SK-N-SH (cell line): ENCODE data around the gene DLG4. TPM values are rescaled to one million over a fixed set of nuclear protein-coding genes. Genes with fewer than 3 reads are reported as not detected.
A peak's percentile ranks its signal among the peaks of the same experiment; 100 is the strongest.

ENCODE experiments used
- CTCF ChIA-PET: fragments of 300-600, 350-600 bp; formaldehyde crosslinking; extraction: SDS; loops from one replicate; lab custom pipeline; 2021; lab: Yijun Ruan, JAX
- POLR2A ChIA-PET: fragments of 350-600 bp; sonication (Branson Sonifier 250); formaldehyde crosslinking; extraction: SDS; loops from one replicate; lab custom pipeline; 2020; ENCODE audit warnings: antibody characterized with exemption, inconsistent platforms; lab: Yijun Ruan, JAX
- DNase-seq: peaks from one replicate; pipeline ENCODE4 v3.0.0; 2012
- H2AFZ ChIP-seq: fragments of 200-600 bp; sonication (generic); 2 replicates; pipeline ENCODE4 v1.8.1; 2016; ENCODE audit warnings: antibody characterized with exemption, mild to moderate bottlenecking, low read depth
- H3F3A ChIP-seq: fragments of 200-600 bp; sonication (generic); replicated peaks from 2 replicates; pipeline ENCODE3; 2016; ENCODE audit warnings: antibody characterized with exemption, mild to moderate bottlenecking; ENCODE audit not compliant: insufficient read depth
- H3K27ac ChIP-seq, 2 experiments: fragments of 200-500 bp in 1 of 2; fragments of 200-600 bp in 1 of 2; sonication (Bioruptor generic) in 1 of 2; sonication (generic), shearing (Covaris generic) in 1 of 2; 2 replicates each; pipeline versions ENCODE4 v1.5.1 to v1.6.1; 2014 to 2016; ENCODE audit warnings: low read depth in 2 of 2, inconsistent platforms in 1 of 2, low read length in 1 of 2, mild to moderate bottlenecking in 1 of 2, mixed read lengths in 1 of 2
- H3K27me3 ChIP-seq: fragments of 200-600 bp; sonication (generic), shearing (Covaris generic); 2 replicates; pipeline ENCODE4 v1.6.1; 2016; ENCODE audit warnings: mixed run types; ENCODE audit not compliant: insufficient read depth
- H3K36me3 ChIP-seq, 2 experiments: fragments of 200-500 bp in 1 of 2; fragments of 200-600 bp in 1 of 2; sonication (Bioruptor generic) in 1 of 2; sonication (generic) in 1 of 2; replicated peaks in 1 of 2; 2 replicates each; pipeline versions ENCODE3 to v1.5.1; 2014 to 2016; ENCODE audit warnings: low read length in 1 of 2, mild to moderate bottlenecking in 1 of 2; ENCODE audit not compliant: insufficient read depth in 2 of 2, control insufficient read depth in 1 of 2
- H3K4me1 ChIP-seq, 2 experiments: fragments of 200-500 bp in 1 of 2; fragments of 200-600 bp in 1 of 2; sonication (Bioruptor generic) in 1 of 2; sonication (generic), shearing (Covaris generic) in 1 of 2; 2 replicates each; pipeline versions ENCODE4 v1.5.1 to v1.6.1; 2014 to 2016; ENCODE audit warnings: low read depth in 1 of 2, low read length in 1 of 2, mixed run types in 1 of 2; ENCODE audit not compliant: insufficient read depth in 2 of 2, control insufficient read depth in 1 of 2
- H3K4me2 ChIP-seq: fragments of 200-600 bp; sonication (generic), shearing (Covaris generic); 2 replicates; pipeline ENCODE4 v1.6.1; 2017; ENCODE audit warnings: mixed run types
- H3K4me3 ChIP-seq, 2 experiments: fragments of 200-500 bp in 1 of 2; fragments of 200-600 bp in 1 of 2; sonication (Bioruptor generic) in 1 of 2; sonication (generic), shearing (Covaris generic) in 1 of 2; 2 replicates each; pipeline versions ENCODE4 v1.5.1 to v1.8.1; 2014 to 2016; ENCODE audit warnings: low read depth in 2 of 2, inconsistent platforms in 1 of 2, low read length in 1 of 2, mild to moderate bottlenecking in 1 of 2, mixed read lengths in 1 of 2, moderate library complexity in 1 of 2
- H3K79me2 ChIP-seq: fragments of 200-600 bp; sonication (generic); 2 replicates; pipeline ENCODE4 v1.8.1; 2017; ENCODE audit warnings: mild to moderate bottlenecking; ENCODE audit not compliant: insufficient read depth
- H3K9ac ChIP-seq: fragments of 200-600 bp; sonication (generic); 2 replicates; pipeline ENCODE4 v1.6.1; 2017; ENCODE audit warnings: mixed run types
- H3K9me2 ChIP-seq: fragments of 200-600 bp; sonication (generic); 2 replicates; pipeline ENCODE4 v1.6.1; 2017; ENCODE audit warnings: mixed run types
- H3K9me3 ChIP-seq: fragments of 200-600 bp; sonication (generic); 2 replicates; pipeline ENCODE4 v1.6.1; 2017; ENCODE audit warnings: mixed run types, mild to moderate bottlenecking, moderate library complexity
- H4K20me1 ChIP-seq: fragments of 200-600 bp; sonication (generic); 2 replicates; pipeline ENCODE4 v1.6.1; 2017; ENCODE audit warnings: mild to moderate bottlenecking, mixed run types; ENCODE audit not compliant: insufficient read depth
- CHD2 ChIP-seq: fragments of 150-350 bp; IDR thresholded peaks from 2 replicates; pipeline ENCODE4 v1.6.1; 2018; ENCODE audit warnings: low read length; ENCODE audit not compliant: partially characterized antibody
- CTCF ChIP-seq: fragments of 200-600 bp; sonication (generic); IDR thresholded peaks from 2 replicates; pipeline ENCODE4 v1.6.1; 2017; ENCODE audit warnings: antibody characterized with exemption, mild to moderate bottlenecking, moderate library complexity
- EP300 ChIP-seq, 2 experiments: IDR thresholded peaks; 2 replicates each; pipeline versions ENCODE4 v1.4.0 to v1.6.1; 2012; ENCODE audit warnings: borderline replicate concordance in 1 of 2, low read depth in 1 of 2, low read length in 1 of 2
- FOXJ3 ChIP-seq: sonication (generic); formaldehyde crosslinking; IDR thresholded peaks from 2 replicates; pipeline ENCODE4 v1.5.1; 2020; ENCODE audit warnings: mild to moderate bottlenecking, missing genetic modification reagents
- GABPA ChIP-seq: IDR thresholded peaks from 2 replicates; pipeline ENCODE4 v1.4.0; 2012; ENCODE audit warnings: low read depth, mild to moderate bottlenecking
- MAX ChIP-seq: IDR thresholded peaks from 2 replicates; pipeline ENCODE4 v1.4.0; 2012; ENCODE audit warnings: low read depth
- POLR2AphosphoS5 ChIP-seq: IDR thresholded peaks from 2 replicates; pipeline ENCODE4 v1.6.1; 2012; ENCODE audit warnings: low read depth, low read length
- RAD21 ChIP-seq: IDR thresholded peaks from 2 replicates; pipeline ENCODE4 v1.6.1; 2012; ENCODE audit warnings: mild to moderate bottlenecking, low read length
- SIN3A ChIP-seq: IDR thresholded peaks from 2 replicates; pipeline ENCODE4 v1.6.1; 2012; ENCODE audit warnings: low read depth, mild to moderate bottlenecking, low read length, moderate library complexity, borderline replicate concordance
- ZBTB33 ChIP-seq: IDR thresholded peaks from 2 replicates; pipeline ENCODE4 v1.4.0; 2012; ENCODE audit warnings: low read depth, borderline replicate concordance
- WGBS: methylation state at CpG from one replicate; pipeline ENCODE4 v1.1.6; 2017; ENCODE audit warnings: low lambda C conversion rate; 5-methylcytosine and 5-hydroxymethylcytosine counted together
- polyA plus RNA-seq, 3 experiments: library from polyadenylated mRNA; depleted of rRNA; stranded (reverse); fragments of >200 nt; gene quantifications; 2 replicates each; pipeline ENCODE4 v1.2.3, GENCODE V29; 2012

Gene DLG4
- polyA plus RNA-seq, 1 of the 3 experiments (the other 2 are of a cell fraction) = 30.5 TPM

- no peak for TF ChIP-seq SIN3A
Observed at GRCh38 chr17:7218758-7219157, 878 bp downstream of the DLG4 start (continued).

GRCh38 chr17:7218166-7218565, 1.5 kb downstream of the DLG4 start:
- Histone ChIP-seq H3K9ac (peak overlapping the region; percentile 54; the same call in 1 of the 2 replicates), H3K4me3 (peak overlapping the region; percentile 57 to 61; a peak in 2 of 4 replicates), H3K4me1 (peaks cover 20 to 65% of the 10 kb centered on the region in 2 experiments; a peak in 3 of 4 replicates), H2AFZ (no peak overlapping the region), H3K27ac (peak overlapping the region; percentile 55 to 64; a peak in 2 of 4 replicates), H3K36me3 (peaks cover 12 to 17% of the 10 kb centered on the region in 2 experiments), H4K20me1 (peaks cover 11% of the 10 kb centered on the region), H3K9me3 (no peaks in the 10 kb centered on the region), H3K79me2 (peaks cover 50% of the 10 kb centered on the region), H3F3A (peaks cover 55% of the 10 kb centered on the region), H3K9me2 (no peaks in the 10 kb centered on the region), H3K27me3 (no peaks in the 10 kb centered on the region), H3K4me2 (peak overlapping the region; percentile 71)
- TF ChIP-seq RAD21 = no peak
- TF ChIP-seq ZBTB33 = no peak
- TF ChIP-seq GABPA = no peak
- no peak for TF ChIP-seq MAX
- no peak for TF ChIP-seq EP300 (IDR thresholded peaks at IDR 0.05; ENCODE audit: borderline replicate concordance in 1 of 2, low read depth in 1 of 2, low read length in 1 of 2)
- TF ChIP-seq CTCF = no peak
- TF ChIP-seq FOXJ3 = no peak
- TF ChIP-seq POLR2AphosphoS5 = no peak
- TF ChIP-seq CHD2 = no peak
- ChIA-PET CTCF (interaction anchor here (0.6 to 4.3 kb wide), 3 partner anchors 20 to 105 kb away, joined by 3 to 26 read pairs (median 3); partner anchors contain the start of gene PHF23), POLR2A (no interaction called here)
- 89% methylated on average over 5 of the region's 6 CpGs for WGBS
- DNase-seq = no peak
